ENCODE results near the gene TFEB.

DNA sequence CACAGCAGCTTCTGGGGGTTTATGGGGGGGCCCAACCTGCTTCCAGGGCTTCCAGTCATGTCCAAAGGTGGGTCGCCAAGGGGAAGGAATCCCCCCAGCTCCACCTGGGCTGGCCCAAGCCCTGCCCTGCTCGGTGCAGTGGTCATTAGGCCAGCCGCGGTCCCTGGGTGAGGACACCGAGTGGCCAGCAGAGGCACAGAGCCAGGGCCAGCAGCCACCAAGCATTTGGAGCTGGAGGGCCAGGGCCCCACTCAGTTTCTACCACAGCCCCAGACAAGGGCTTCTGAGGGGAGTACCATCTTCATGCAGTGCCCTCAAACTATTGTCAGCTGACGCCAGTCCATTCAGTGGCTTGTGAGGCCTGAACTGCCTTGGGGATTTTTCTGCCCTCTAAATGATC is 39.6 kb downstream of the TFEB start:
- TF ChIP-seq, protein P1, sequence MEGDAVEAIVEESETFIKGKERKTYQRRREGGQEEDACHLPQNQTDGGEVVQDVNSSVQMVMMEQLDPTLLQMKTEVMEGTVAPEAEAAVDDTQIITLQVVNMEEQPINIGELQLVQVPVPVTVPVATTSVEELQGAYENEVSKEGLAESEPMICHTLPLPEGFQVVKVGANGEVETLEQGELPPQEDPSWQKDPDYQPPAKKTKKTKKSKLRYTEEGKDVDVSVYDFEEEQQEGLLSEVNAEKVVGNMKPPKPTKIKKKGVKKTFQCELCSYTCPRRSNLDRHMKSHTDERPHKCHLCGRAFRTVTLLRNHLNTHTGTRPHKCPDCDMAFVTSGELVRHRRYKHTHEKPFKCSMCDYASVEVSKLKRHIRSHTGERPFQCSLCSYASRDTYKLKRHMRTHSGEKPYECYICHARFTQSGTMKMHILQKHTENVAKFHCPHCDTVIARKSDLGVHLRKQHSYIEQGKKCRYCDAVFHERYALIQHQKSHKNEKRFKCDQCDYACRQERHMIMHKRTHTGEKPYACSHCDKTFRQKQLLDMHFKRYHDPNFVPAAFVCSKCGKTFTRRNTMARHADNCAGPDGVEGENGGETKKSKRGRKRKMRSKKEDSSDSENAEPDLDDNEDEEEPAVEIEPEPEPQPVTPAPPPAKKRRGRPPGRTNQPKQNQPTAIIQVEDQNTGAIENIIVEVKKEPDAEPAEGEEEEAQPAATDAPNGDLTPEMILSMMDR (IDR thresholded peaks at IDR 0.05; ENCODE audit: extremely low read depth in 1 of 2, insufficient read depth in 1 of 2, low read depth in 1 of 2, low read length in 2 of 2), result no peak
- no peak for TF ChIP-seq EZH2 (IDR thresholded peaks at IDR 0.05; ENCODE audit: borderline replicate concordance, low read depth, low read length, severe bottlenecking)
- TF ChIP-seq POLR2A (IDR thresholded peaks at IDR 0.05; ENCODE audit: low read depth, low read length), result no peak
- TF ChIP-seq POLR2AphosphoS5 (IDR thresholded peaks at IDR 0.05; ENCODE audit: insufficient read depth, low read depth, low read length), result no peak
- TF ChIP-seq JUN (IDR thresholded peaks at IDR 0.05; ENCODE audit: borderline replicate concordance, insufficient read depth, insufficient read length, low read depth), result no peak
- TF ChIP-seq MAX (IDR thresholded peaks at IDR 0.05; ENCODE audit: insufficient read depth, insufficient read length), result no peak
- TF ChIP-seq FOS (IDR thresholded peaks at IDR 0.05; ENCODE audit: borderline replicate concordance, insufficient read depth, low read length), result no peak

Data from endothelial cell of umbilical vein (primary cell).